K562 (cell line): ENCODE data around the gene DLX3. TPM values are rescaled to one million over a fixed set of nuclear protein-coding genes. Genes with fewer than 3 reads are reported as not detected.

ENCODE experiments used
- ATAC-seq: fragments of 200-7000 bp; cut with Tn5 transposase; 3 replicates; pipeline ENCODE4 v1.9.1; 2020; ENCODE audit warnings: moderate library complexity
- BruUV-seq: library from RNA; stranded (reverse); fragments of 400-500 nt; replicated peaks from 2 replicates; lab custom pipeline; 2021; lab: Mats Ljungman, UMichigan
- CTCF ChIA-PET: fragments of 300-600 bp; formaldehyde crosslinking; extraction: SDS; loops from one replicate; lab custom pipeline; 2021; ENCODE audit warnings: low intra/inter-chr PET ratio; lab: Yijun Ruan, JAX
- POLR2A ChIA-PET: fragments of 300-600, 350-650 bp; sonication (Branson Sonifier 250); formaldehyde crosslinking; extraction: SDS; loops from one replicate; lab custom pipeline; 2021; ENCODE audit warnings: antibody characterized with exemption, inconsistent platforms; lab: Yijun Ruan, JAX
- DNase-seq, 4 experiments: peaks; one replicate each; pipeline versions ENCODE4 v3.0.0 to v3.0.0-alpha.2; 2011 to 2018; ENCODE audit warnings: low spot score in 3 of 4, mixed read lengths in 3 of 4; ENCODE audit errors: extremely low read depth in 1 of 4
- FAIRE-seq: peaks from 2 replicates; lab custom pipeline; 2011; peaks lifted over from hg19 to GRCh38; lab: Jason Lieb, UNC
- H2AFZ ChIP-seq: 2 replicates; pipeline ENCODE4 v1.6.0; 2011; ENCODE audit warnings: low read depth, low read length, control low read depth, inconsistent platforms
- H3K27ac ChIP-seq: fragments of 200-600 bp; 3 replicates; pipeline ENCODE4 v1.8.0; 2011; ENCODE audit warnings: low read depth, mild to moderate bottlenecking, control low read depth, inconsistent platforms, low read length, moderate library complexity, mixed read lengths; ENCODE audit errors: extremely low read depth
- H3K27me3 ChIP-seq, 2 experiments: fragments of 300-600 bp in 1 of 2; 2 replicates in 1 of 2; 3 replicates in 1 of 2; pipeline versions ENCODE4 v1.6.0 to v1.8.0; 2011; ENCODE audit warnings: inconsistent platforms in 2 of 2, low read length in 2 of 2, mild to moderate bottlenecking in 1 of 2, mixed read lengths in 1 of 2, moderate library complexity in 1 of 2; ENCODE audit not compliant: control insufficient read depth in 2 of 2, insufficient read depth in 2 of 2
- H3K36me3 ChIP-seq: fragments of 300-600 bp; 3 replicates; pipeline ENCODE4 v1.8.0; 2011; ENCODE audit warnings: mild to moderate bottlenecking, low read length, inconsistent platforms; ENCODE audit not compliant: control insufficient read depth, insufficient read depth
- H3K4me1 ChIP-seq, 2 experiments: fragments of 200-600 bp in 1 of 2; replicated peaks in 1 of 2; 2 replicates in 1 of 2; 3 replicates in 1 of 2; pipeline versions ENCODE4 v1.5.1 to v1.8.0; 2011; ENCODE audit warnings: inconsistent platforms in 2 of 2, low read length in 2 of 2, mild to moderate bottlenecking in 1 of 2, mixed read lengths in 1 of 2, moderate library complexity in 1 of 2; ENCODE audit not compliant: control insufficient read depth in 2 of 2, insufficient read depth in 2 of 2
- H3K4me2 ChIP-seq: 2 replicates; pipeline ENCODE4 v1.6.1; 2011; ENCODE audit warnings: low read length, control low read depth, inconsistent platforms, mixed read lengths; ENCODE audit not compliant: insufficient read depth
- H3K4me3 ChIP-seq: fragments of 200-600 bp; sonication (generic), shearing (Covaris generic); 2 replicates; pipeline ENCODE4 v1.5.1; 2016; ENCODE audit warnings: control low read depth, inconsistent platforms
- H3K79me2 ChIP-seq: fragments of 200-600 bp; 3 replicates; pipeline ENCODE4 v1.8.0; 2011; ENCODE audit warnings: low read length, inconsistent platforms; ENCODE audit not compliant: control insufficient read depth, insufficient read depth
- H3K9ac ChIP-seq, 2 experiments: 2 replicates each; pipeline versions ENCODE4 v1.6.0 to v1.6.1; 2011; ENCODE audit warnings: low read depth in 2 of 2, low read length in 2 of 2, control low read depth in 1 of 2, inconsistent platforms in 1 of 2, mild to moderate bottlenecking in 1 of 2, mixed read lengths in 1 of 2; ENCODE audit not compliant: insufficient read depth in 1 of 2
- H3K9me1 ChIP-seq: one replicate; pipeline ENCODE4 v1.6.0; 2011; ENCODE audit warnings: inconsistent platforms, mild to moderate bottlenecking, low read length, moderate library complexity; ENCODE audit not compliant: control insufficient read depth, insufficient read depth
- H3K9me3 ChIP-seq: replicated peaks from 2 replicates; pipeline ENCODE4 v1.5.1; 2011; ENCODE audit warnings: low read depth, low read length, inconsistent platforms; ENCODE audit not compliant: control insufficient read depth, insufficient read depth
- H4K20me1 ChIP-seq: replicated peaks from 2 replicates; pipeline ENCODE4 v1.6.1; 2011; ENCODE audit warnings: low read length, inconsistent platforms, mixed read lengths; ENCODE audit not compliant: control insufficient read depth, insufficient read depth
- C11orf30 ChIP-seq: fragments of 450-650 bp; IDR thresholded peaks from 2 replicates; pipeline ENCODE4 v1.6.1; 2016; ENCODE audit warnings: low read depth, mild to moderate bottlenecking
- CEBPG ChIP-seq, 3 experiments: fragments of 200-800 bp in 1 of 3; sonication (Bioruptor generic) in 1 of 3; sonication (generic) in 1 of 3; formaldehyde crosslinking in 1 of 3; IDR thresholded peaks in 2 of 3; conservative IDR thresholded peaks in 1 of 3; 2 replicates each; pipeline versions ENCODE4 v1.6.1 to v1.8.0; 2016 to 2022; ENCODE audit warnings: missing compliant biosample characterization in 2 of 3, missing genetic modification characterization in 2 of 3, mild to moderate bottlenecking in 1 of 3, missing genetic modification reagents in 1 of 3
- CREBBP ChIP-seq: IDR thresholded peaks from one replicate; pipeline ENCODE4 v1.6.1; 2012; ENCODE audit warnings: low read depth, mild to moderate bottlenecking, control low read depth, inconsistent platforms, low read length
- DDX20 ChIP-seq: fragments of 450-650 bp; IDR thresholded peaks from 2 replicates; pipeline ENCODE4 v1.6.1; 2016; ENCODE audit warnings: missing genetic modification characterization, low read depth, mild to moderate bottlenecking, missing compliant biosample characterization, moderate library complexity
- DMBX1 ChIP-seq: fragments of 250-450 bp; sonication (Bioruptor Pico); IDR thresholded peaks from 2 replicates; pipeline ENCODE4 v1.8.0; 2022; ENCODE audit warnings: inconsistent platforms, mild to moderate bottlenecking, moderate library complexity, borderline replicate concordance
- E2F4 ChIP-seq: sonication (generic); formaldehyde crosslinking; IDR thresholded peaks from 2 replicates; pipeline ENCODE4 v1.8.0; 2022; ENCODE audit warnings: mild to moderate bottlenecking, low read depth, missing genetic modification reagents
- HDAC8 ChIP-seq: fragments of 450-650 bp; IDR thresholded peaks from 2 replicates; pipeline ENCODE4 v1.6.1; 2016; ENCODE audit warnings: mild to moderate bottlenecking, missing genetic modification characterization, moderate library complexity, missing compliant biosample characterization
- HES1 ChIP-seq: fragments of 450-650 bp; IDR thresholded peaks from 2 replicates; pipeline ENCODE4 v1.6.1; 2016; ENCODE audit warnings: low read depth, mild to moderate bottlenecking, moderate library complexity
- HMBOX1 ChIP-seq: sonication (generic); IDR thresholded peaks from 2 replicates; pipeline ENCODE4 v1.6.1; 2016
- KLF1 ChIP-seq: fragments of 450-650 bp; IDR thresholded peaks from 2 replicates; pipeline ENCODE4 v1.6.1; 2016; ENCODE audit warnings: missing genetic modification characterization, missing compliant biosample characterization
- NCOR1 ChIP-seq: fragments of 450-650 bp; IDR thresholded peaks from 2 replicates; pipeline ENCODE4 v1.6.1; 2016; ENCODE audit warnings: mild to moderate bottlenecking, moderate library complexity
- RFX5 ChIP-seq: IDR thresholded peaks from 2 replicates; pipeline ENCODE4 v1.6.1; 2011; ENCODE audit warnings: low read depth, mild to moderate bottlenecking, improper control_type of control experiment, low read length
- SFPQ ChIP-seq: fragments of 200-400 bp; formaldehyde crosslinking; IDR thresholded peaks from 2 replicates; pipeline ENCODE4 v1.6.1; 2017; ENCODE audit warnings: mild to moderate bottlenecking, low read depth, low read length, moderate library complexity
- TCF7L2 ChIP-seq: fragments of 150-350 bp; IDR thresholded peaks from 2 replicates; pipeline ENCODE4 v1.6.1; 2016; ENCODE audit warnings: low read depth, mild to moderate bottlenecking, low read length, moderate library complexity
- ZNF586 ChIP-seq: fragments of 450-650 bp; formaldehyde crosslinking; conservative IDR thresholded peaks from 2 replicates; pipeline ENCODE4 v1.4.0; 2020; ENCODE audit warnings: mild to moderate bottlenecking, moderate library complexity
- ZNF764 ChIP-seq: fragments of 250-450 bp; sonication (Bioruptor Pico); IDR thresholded peaks from 2 replicates; pipeline ENCODE4 v1.4.0; 2020; ENCODE audit warnings: low read depth, mild to moderate bottlenecking, moderate library complexity
- WGBS: fragments of 100-300 bp; shearing (Covaris generic); methylation state at CpG from one replicate; pipeline ENCODE4 v1.1.6; 2016; ENCODE audit warnings: low coverage, mixed read lengths; ENCODE audit not compliant: insufficient coverage; ENCODE audit errors: missing lambda C conversion rate; 5-methylcytosine and 5-hydroxymethylcytosine counted together
- in situ Hi-C: fragments of 300-500 bp; cut with MboI; formaldehyde crosslinking; loops from 4 replicates; pipeline ENCODE4 v1.15.0; 2018; ENCODE audit warnings: inconsistent platforms, mixed read lengths
- intact Hi-C: fragments of 100-400 bp; cut with micrococcal nuclease; formaldehyde crosslinking; loops from 2 replicates; pipeline ENCODE4 v1.14.2; 2022
- polyA plus RNA-seq, 8 experiments: library from polyadenylated mRNA; depleted of rRNA in 4 of 8; stranded (reverse) in 5 of 8; unstranded in 3 of 8; fragments of >200 nt; fragmentation: Nextera tagmentation in 2 of 8; fragmentation: Illumina TruSeq in 1 of 8; extraction: Ambion mirVana in 2 of 8; extraction: Trizol in 1 of 8; gene quantifications; 2 replicates each; pipeline versions ENCODE4 v1.2.1 to v1.2.3, GENCODE V29; 2011 to 2014; ENCODE audit warnings: inconsistent platforms in 1 of 8, missing spikeins in 1 of 8
- total RNA-seq, 7 experiments: library from RNA; depleted of rRNA in 6 of 7; stranded (reverse); fragments of >200 nt in 6 of 7; fragmentation: Illumina TruSeq in 2 of 7; extraction: Trizol in 2 of 7; gene quantifications; 2 replicates each; pipeline versions ENCODE4 v1.2.1 to v1.2.3, GENCODE V29; 2011 to 2021; ENCODE audit warnings: low replicate concordance in 1 of 7

The DLX3 gene
- total and polyA plus RNA-seq, 9 of the 15 experiments (the other 6 are each of a cell fraction or from before 2014, with no cell fraction given): not detected

GRCh38 chr17:50033316-50033715 lies 38.3 kb upstream of the DLX3 start:
- DNase-seq (no peak), ATAC-seq (no peak), FAIRE-seq (no peak)
- no peak overlapping the region for H3K4me2 ChIP-seq
- TF ChIP-seq C11orf30 (no peak), DMBX1 (CRISPR knock-in tag) (no peak), NCOR1 (no peak), CREBBP (no peak), TCF7L2 (no peak), CEBPG (CRISPR knock-in tag; IDR thresholded peaks at IDR 0.05) (no peak), CEBPG (tag; conservative IDR thresholded peaks at IDR 0.05 in 1 of 2, IDR thresholded peaks at IDR 0.05 in 1 of 2) (no peak), KLF1 (tag) (no peak), DDX20 (no peak), RFX5 (no peak), SFPQ (no peak), ZNF764 (CRISPR knock-in tag) (no peak), ZNF586 (CRISPR knock-in tag) (no peak), HDAC8 (no peak), HES1 (no peak), HMBOX1 (no peak), E2F4 (CRISPR knock-in tag) (no peak)
- BruUV-seq: no TSS peak
- H3K27ac ChIP-seq: no peak overlapping the region
- no peaks in the 10 kb centered on the region for H3K9me3 ChIP-seq
- intact Hi-C loops (no loop called here), in situ Hi-C loops (no loop called here)
- no peaks in the 10 kb centered on the region for H3K9me1 ChIP-seq
- ChIA-PET POLR2A (no interaction called here), CTCF (no interaction called here)
- 0% methylated on average over 6 of the region's 6 CpGs for WGBS
- no peak overlapping the region for H3K9ac ChIP-seq
- H2AFZ ChIP-seq: no peak overlapping the region
- H3K4me1 ChIP-seq: no peaks in the 10 kb centered on the region; a peak in 1 of 5 replicates
- H3K27me3 ChIP-seq: peaks cover 4 to 36% of the 10 kb centered on the region in 2 experiments; a peak in 3 of 5 replicates
- no peaks in the 10 kb centered on the region for H3K36me3 ChIP-seq
- peaks cover 4% of the 10 kb centered on the region; the same call in 1 of the 2 replicates for H4K20me1 ChIP-seq
- no peak overlapping the region for H3K4me3 ChIP-seq
- no peaks in the 10 kb centered on the region for H3K79me2 ChIP-seq
